Heart left ventricle (tissue), 16 donors: Measurements from ENCODE around the gene TLX2. TPM values are rescaled to one million over a fixed set of nuclear protein-coding genes. Genes with fewer than 3 reads are reported as not detected.
A peak's percentile ranks its signal among the peaks of the same experiment; 100 is the strongest.

Experiments used
- ATAC-seq, 4 donors: fragments of 200-7000 bp; cut with Tn5 transposase; one replicate each; pipeline ENCODE4 v1.9.1; 2020 to 2022; ENCODE audit warnings: moderate library complexity in 4 of 4, mild to moderate bottlenecking in 3 of 4, moderate number of reproducible peaks in 1 of 4
- DNase-seq, 5 donors: peaks; one replicate each; pipeline ENCODE4 v3.0.0-alpha.2; 2020
- H3K27ac ChIP-seq, 12 donors: fragments of 200-600 bp; sonication (generic) in 4 of 12; one replicate each; pipeline versions ENCODE4 v1.5.0 to v1.8.0; 2016 to 2022; ENCODE audit warnings: mild to moderate bottlenecking in 2 of 12
- H3K27me3 ChIP-seq, 9 donors: fragments of 200-600 bp; sonication (generic) in 2 of 9; one replicate each; pipeline versions ENCODE4 v1.5.1 to v1.8.0; 2016 to 2022; ENCODE audit warnings: mild to moderate bottlenecking in 3 of 9
- H3K36me3 ChIP-seq, 9 donors: fragments of 200-600 bp; sonication (generic) in 2 of 9; one replicate each; pipeline versions ENCODE4 v1.5.0 to v1.8.0; 2018 to 2022; ENCODE audit warnings: mild to moderate bottlenecking in 2 of 9
- H3K4me1 ChIP-seq, 12 donors: fragments of 200-600 bp; sonication (generic) in 4 of 12; one replicate each; pipeline versions ENCODE4 v1.5.0 to v1.8.0; 2016 to 2022; ENCODE audit warnings: mild to moderate bottlenecking in 3 of 12
- H3K4me3 ChIP-seq, 12 donors: fragments of 200-600 bp; sonication (generic) in 4 of 12; one replicate each; pipeline versions ENCODE4 v1.5.0 to v1.8.0; 2017 to 2022; ENCODE audit warnings: mild to moderate bottlenecking in 9 of 12, moderate library complexity in 4 of 12
- H3K9me3 ChIP-seq, 12 donors: fragments of 200-600 bp; sonication (generic) in 4 of 12; one replicate each; pipeline versions ENCODE4 v1.5.0 to v1.8.0; 2016 to 2022; ENCODE audit warnings: mild to moderate bottlenecking in 1 of 12
- CTCF ChIP-seq, 12 donors: fragments of 200-600 bp; sonication (generic) in 4 of 12; IDR thresholded peaks; one replicate each; pipeline versions ENCODE4 v1.5.0 to v1.8.0; 2018 to 2022; ENCODE audit warnings: antibody characterized with exemption in 12 of 12, mild to moderate bottlenecking in 5 of 12
- POLR2A ChIP-seq, 2 donors: fragments of 450-650 bp; IDR thresholded peaks; one replicate each; pipeline ENCODE4 v1.6.1; 2017; ENCODE audit warnings: antibody characterized with exemption in 2 of 2, mild to moderate bottlenecking in 2 of 2, moderate library complexity in 2 of 2
- whole genome bisulfite sequencing, 4 donors: extraction: QIAGEN DNeasy Blood & Tissue Kit in 2 of 4; methylation state at CpG; one replicate each; pipeline versions ENCODE4 v1.1.5 to v1.1.7; 2013 to 2018; 5-methylcytosine and 5-hydroxymethylcytosine counted together
- intact Hi-C, 10 donors: fragments of 100-400 bp; cut with DNase I; formaldehyde crosslinking; loops; one replicate each; pipeline versions ENCODE4 v1.11.1 to v1.14.2; 2022
- polyA plus RNA-seq, 2 donors: library from polyadenylated mRNA; stranded (reverse); fragments of 200-250 nt; gene quantifications; one replicate each; pipeline ENCODE4 v1.2.3, GENCODE V29; 2013
- total RNA-seq, 9 donors: library from RNA; depleted of rRNA in 2 of 9; stranded (reverse); fragments of >200 nt in 2 of 9; fragmentation: NEBNext Ultra II Directional in 3 of 9; extraction: Animal tissue kit (Norgen Biotek cat#: 25700) in 3 of 9; gene quantifications; one replicate each; pipeline versions ENCODE4 v1.1.0 to v1.2.4, GENCODE V29; 2016 to 2023
- donor health status: ischemic (EF 13 %, LVEDD 7.1; RV severe dilation, severe dysfunction).
- donor health status: healthy with polysubstance abuse.
- donor health status: DM: no; HTN: yes; CAD: no.
- donor health status: DM: no; HTN: no; CAD: no.
- donor health status: ischemic (EF 25% LVEDD 6.9; RV normal size, moderate dysfunction).
- donor health status: ischemic (EF 25% LVEDD 5.7; RV mildly dilated, moderate dysfunction).
- donor health status: healthy.
- donor health status: DM: yes; HTN: yes; CAD: no.
- donor health status: ischemic (EF 35%, LVEDD 5.7; RV mildly dilated, moderate dysfunction).
- donor health status: nonischemic (EF 11% LVEDD 7.7; RV severe dilation, severe dysfunction).
- donor health status: DM: yes; HTN: yes; CAD: no.
- donor health status: PGD.
- donor health status: ischemic (EF 29% LVEDD 5.4; RV normal size, mild dysfunction).
- donor health status: nonischemic (EF 23%, LVEDD 6.1; RV moderate dilation, normal function).

The TLX2 gene
- total and polyA plus RNA-seq, 11 donors, result not detected

DNA sequence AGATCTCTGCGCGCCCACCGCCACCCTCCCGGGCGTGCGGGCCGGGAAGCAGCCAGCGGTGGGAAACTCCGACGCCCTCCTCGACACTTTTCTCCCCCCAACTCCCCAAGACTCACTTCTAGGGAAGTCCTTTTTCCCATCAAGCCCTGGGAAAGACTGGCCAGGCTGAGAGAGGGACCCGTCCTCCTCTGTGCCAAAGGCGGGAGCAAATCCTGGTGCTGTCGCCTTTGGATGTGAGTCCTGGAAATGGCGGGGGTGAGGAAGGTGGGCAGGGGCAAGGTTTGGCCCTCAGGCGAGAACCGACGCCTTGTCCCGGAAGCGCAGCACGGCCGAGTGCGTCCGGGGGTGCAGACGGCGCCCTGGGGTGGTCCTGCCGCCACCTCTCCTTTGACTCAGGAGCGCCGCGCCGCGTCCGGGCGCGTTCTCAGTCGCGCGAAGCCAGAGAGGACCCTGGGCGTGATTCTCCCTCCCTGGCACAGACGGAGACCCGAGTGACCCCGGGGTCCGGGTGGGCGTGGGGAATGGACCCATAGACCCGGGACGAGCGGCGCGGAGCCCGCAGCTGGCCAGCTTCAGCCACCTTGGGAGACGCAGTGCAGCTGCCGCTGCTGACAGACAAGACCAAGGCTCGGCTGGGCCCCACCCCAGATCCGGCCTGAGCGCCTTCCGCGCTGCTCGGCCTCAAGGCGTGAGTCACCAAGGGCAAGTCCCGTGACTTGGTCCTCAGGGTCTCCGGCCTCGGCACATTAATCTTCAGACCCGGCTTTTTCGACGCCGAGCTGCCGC lies 11.3 kb upstream of the TLX2 start:
- H3K4me1 ChIP-seq, result peaks cover 10 to 75% (median 54%) of the 10 kb centered on the region in 12 donors
- TF ChIP-seq CTCF (IDR thresholded peaks at IDR 0.05) (peak in 7 of 12 donors; percentile 7 to 53 (median 39)), POLR2A (IDR thresholded peaks at IDR 0.05) (peak in 1 of 2 donors; percentile 71)
- intact Hi-C loops, result loop anchor here in 4 of 10 donors (1.0 to 5.0 kb wide), 4 partner anchors 26 to 84 kb away; partner anchors contain the start of genes AUP1 (in 1 of the 4) and HTRA2 (in 1 of the 4)
- WGBS, 4 donors, result 0 to 4% (median 1%) methylated on average over 23 to 67 of the region's 67 CpGs
- H3K36me3 ChIP-seq, result peaks cover 0 to 18% (median 15%) of the 10 kb centered on the region in 9 donors
- H3K27ac ChIP-seq, result peak overlapping the region; percentile 72 to 90 (median 84)
- H3K9me3 ChIP-seq, result no peaks in the 10 kb centered on the region
- ATAC-seq, result peak; percentile 32 to 74 (median 73)
- peaks cover 17 to 63% (median 33%) of the 10 kb centered on the region in 9 donors for H3K27me3 ChIP-seq
- H3K4me3 ChIP-seq, result peak overlapping the region; percentile 36 to 87 (median 62)
- peak; percentile 85 to 92 (median 90) for DNase-seq

DNA sequence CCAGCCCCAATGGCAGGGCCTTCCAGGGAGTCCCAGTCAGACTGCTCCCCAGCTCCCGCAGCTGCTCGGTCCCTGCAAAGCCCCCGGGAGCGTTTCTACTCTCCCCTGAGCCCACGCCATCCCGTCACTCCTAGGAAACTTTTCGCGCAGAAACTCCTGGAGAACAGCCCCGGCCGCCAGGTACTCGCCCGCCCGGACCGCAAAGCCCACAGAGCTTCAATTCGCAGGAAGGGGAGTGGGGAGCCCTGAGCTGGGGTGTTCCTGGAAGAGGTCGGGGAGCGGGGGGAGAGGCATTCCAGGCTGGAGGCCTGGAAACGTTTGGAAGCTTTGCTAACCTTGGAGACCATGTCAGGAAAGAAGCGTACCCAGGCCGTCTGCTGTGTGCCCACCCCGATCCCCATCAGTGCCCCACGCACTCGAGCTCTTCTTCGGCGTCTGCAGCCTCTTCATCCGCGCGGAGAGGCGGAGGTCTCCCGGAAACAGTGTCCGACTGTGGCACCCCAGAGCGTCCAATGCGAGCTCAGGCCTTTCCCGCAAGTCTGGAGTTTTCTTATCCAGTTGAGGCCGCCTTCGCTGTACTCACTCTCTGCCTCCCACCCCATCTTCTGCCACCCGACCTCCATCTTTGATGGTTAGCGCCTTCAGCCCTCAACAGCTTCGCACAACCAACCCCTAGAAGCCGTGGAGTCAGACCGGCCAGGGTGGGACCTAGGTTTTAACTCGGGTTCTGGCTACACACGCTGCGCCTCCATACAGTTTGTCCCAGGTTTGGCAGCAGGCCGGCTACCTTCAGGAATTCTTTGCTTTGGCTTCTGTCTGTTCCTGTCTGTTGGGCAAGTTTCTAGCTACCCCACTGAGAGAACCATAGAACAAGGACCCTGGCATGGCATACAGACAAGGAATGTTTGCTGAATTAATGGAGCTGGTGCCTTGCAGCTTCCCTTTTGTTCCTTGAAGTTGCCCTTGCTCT lies 10.5 kb upstream of the TLX2 start:
- Histone ChIP-seq H3K4me1 (peaks cover 10 to 71% (median 50%) of the 10 kb centered on the region in 12 donors), H3K27me3 (peaks cover 9 to 57% (median 26%) of the 10 kb centered on the region in 9 donors), H3K27ac (peak overlapping the region; percentile 72 to 90 (median 84)), H3K4me3 (peak overlapping the region; percentile 36 to 87 (median 62)), H3K9me3 (no peaks in the 10 kb centered on the region), H3K36me3 (peaks cover 0 to 18% (median 15%) of the 10 kb centered on the region in 9 donors)
- TF ChIP-seq POLR2A (IDR thresholded peaks at IDR 0.05), result no peak
- TF ChIP-seq CTCF (IDR thresholded peaks at IDR 0.05), result no peak
- no peak for ATAC-seq
- 26 to 43% (median 30%) methylated on average over 35 to 45 of the region's 45 CpGs for WGBS, 4 donors
- no peak for DNase-seq
- intact Hi-C loops, result loop anchor here in 4 of 10 donors (1.0 to 5.0 kb wide), 4 partner anchors 26 to 84 kb away; partner anchors contain the start of genes AUP1 (in 1 of the 4) and HTRA2 (in 1 of the 4)

DNA sequence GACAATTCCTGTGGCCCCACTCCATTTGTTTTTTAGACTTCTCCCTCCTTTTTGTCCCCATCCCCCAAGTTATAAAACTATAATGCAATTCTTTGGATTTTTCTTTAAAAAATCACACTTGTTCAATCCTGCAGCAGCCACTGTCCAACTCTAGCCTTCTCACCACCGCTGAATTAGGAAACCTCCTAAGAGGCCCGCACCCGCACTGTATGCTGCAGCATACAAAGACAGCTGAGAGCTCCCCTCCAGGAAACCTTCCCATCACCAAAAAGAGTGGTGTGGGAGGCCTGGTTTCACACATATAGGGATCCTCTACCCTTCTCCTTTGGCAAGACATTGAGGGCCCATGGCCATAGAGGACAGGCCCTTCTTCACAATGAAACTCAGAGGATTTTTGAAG lies 9.7 kb upstream of the TLX2 start:
- peaks cover 0 to 18% (median 15%) of the 10 kb centered on the region in 9 donors for H3K36me3 ChIP-seq
- H3K4me1 ChIP-seq, result peaks cover 7 to 63% (median 42%) of the 10 kb centered on the region in 12 donors

More for the DNA sequence above, 9.7 kb upstream of the TLX2 start:
- ATAC-seq (no peak), DNase-seq (no peak)
- intact Hi-C loops, result loop anchor here in 4 of 10 donors (5.0 kb wide), 3 partner anchors 73 to 83 kb away; no protein-coding TSS in a partner anchor
- Histone ChIP-seq H3K27me3 (peaks cover 9 to 53% (median 21%) of the 10 kb centered on the region in 9 donors), H3K27ac (peak overlapping the region in 3 of 12 donors; percentile 88 to 90 (median 89)), H3K9me3 (no peaks in the 10 kb centered on the region), H3K4me3 (peak overlapping the region in 8 of 12 donors; percentile 59 to 87 (median 66))
- WGBS, 4 donors, result 89 to 97% (median 94%) methylated on average over 3 of the region's 3 CpGs
- TF ChIP-seq POLR2A (IDR thresholded peaks at IDR 0.05), result no peak
- no peak for TF ChIP-seq CTCF (IDR thresholded peaks at IDR 0.05)
